SH-SY5Y (cell line): ENCODE results near the gene ITSN1.

Source experiments
- GATA2 ChIP-seq: IDR thresholded peaks from 2 replicates; pipeline ENCODE4 v1.6.1; 2011; ENCODE audit warnings: mild to moderate bottlenecking, low read depth, low read length
- GATA3 ChIP-seq: IDR thresholded peaks from 2 replicates; pipeline ENCODE4 v1.6.1; 2011; ENCODE audit warnings: low read depth, mild to moderate bottlenecking, low read length, moderate library complexity

DNA sequence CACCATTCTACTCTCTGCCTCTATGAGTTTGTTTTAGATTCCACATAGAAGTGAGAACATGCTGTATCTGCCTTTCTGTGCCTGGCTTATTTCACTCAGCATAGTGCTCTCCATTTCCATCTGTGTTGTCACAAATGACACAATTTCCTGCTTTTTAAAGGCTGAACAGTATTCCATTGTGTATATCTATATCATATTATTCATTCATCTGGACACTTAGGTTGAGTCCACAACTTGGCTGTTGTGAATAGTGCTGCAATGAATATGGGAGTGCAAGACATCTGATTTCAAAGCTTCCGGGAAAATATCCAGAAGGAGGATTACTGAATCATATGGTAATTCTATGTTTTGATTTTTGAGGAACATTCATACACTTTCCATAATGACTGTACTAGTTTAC lies 33.7 kb upstream of the ITSN1 start:
- no peak for TF ChIP-seq GATA2
- no peak for TF ChIP-seq GATA3
